GM23338 (cell line): ENCODE measurements around the gene CD4. TPM values are rescaled to one million over a fixed set of nuclear protein-coding genes. Genes with fewer than 3 reads are reported as not detected.

Experiments
- ATAC-seq: fragments of 200-7000 bp; cut with Tn5 transposase; 3 replicates; pipeline ENCODE4 v1.9.1; 2020
- DNase-seq: peaks from one replicate; pipeline ENCODE4 v3.0.0-alpha.2; 2015; ENCODE audit warnings: low spot score
- H2AFZ ChIP-seq: fragments of 200-600 bp; sonication (generic); 2 replicates; pipeline ENCODE4 v1.8.0; 2016; ENCODE audit warnings: antibody characterized with exemption, mild to moderate bottlenecking, moderate library complexity
- H3F3A ChIP-seq: fragments of 200-600 bp; sonication (generic); replicated peaks from 2 replicates; pipeline ENCODE4 v1.8.0; 2017; ENCODE audit warnings: antibody characterized with exemption, mixed run types, low read depth
- H3K27ac ChIP-seq: fragments of 200-600 bp; sonication (generic); 2 replicates; pipeline ENCODE4 v1.6.1; 2016; ENCODE audit warnings: low read depth
- H3K27me3 ChIP-seq: fragments of 200-600 bp; sonication (generic); 2 replicates; pipeline ENCODE4 v1.8.0; 2016; ENCODE audit warnings: mild to moderate bottlenecking, mixed run types, moderate library complexity; ENCODE audit not compliant: insufficient read depth
- H3K36me3 ChIP-seq: fragments of 200-600 bp; sonication (generic); 2 replicates; pipeline ENCODE4 v1.8.0; 2016; ENCODE audit warnings: mild to moderate bottlenecking; ENCODE audit not compliant: insufficient read depth
- H3K4me1 ChIP-seq: fragments of 200-600 bp; sonication (generic); 2 replicates; pipeline ENCODE4 v1.8.0; 2016; ENCODE audit warnings: mild to moderate bottlenecking, moderate library complexity; ENCODE audit not compliant: insufficient read depth
- H3K4me2 ChIP-seq: fragments of 200-600 bp; sonication (generic); 2 replicates; pipeline ENCODE4 v1.7.1; 2017; ENCODE audit warnings: mixed run types
- H3K4me3 ChIP-seq: fragments of 200-600 bp; sonication (generic); 2 replicates; pipeline ENCODE4 v1.6.1; 2016; ENCODE audit warnings: mixed run types
- H3K79me2 ChIP-seq: fragments of 200-600 bp; sonication (generic); replicated peaks from 2 replicates; pipeline ENCODE4 v1.8.0; 2017; ENCODE audit warnings: mild to moderate bottlenecking; ENCODE audit not compliant: insufficient read depth
- H3K9me2 ChIP-seq: fragments of 200-600 bp; sonication (generic); 2 replicates; pipeline ENCODE4 v1.8.0; 2017; ENCODE audit not compliant: insufficient read depth
- H4K20me1 ChIP-seq: fragments of 200-600 bp; sonication (generic); replicated peaks from 2 replicates; pipeline ENCODE4 v1.8.0; 2017; ENCODE audit warnings: mild to moderate bottlenecking; ENCODE audit not compliant: insufficient read depth
- H3K27ac Mint-ChIP-seq: 2 replicates; pipeline ENCODE4 v1.8.0; 2020; ENCODE audit warnings: inconsistent platforms, mild to moderate bottlenecking, moderate library complexity, mixed read lengths
- H3K27me3 Mint-ChIP-seq: 3 replicates; pipeline ENCODE4 v1.8.0; 2022; ENCODE audit warnings: low read depth, mild to moderate bottlenecking, moderate library complexity, mixed read lengths, inconsistent platforms; ENCODE audit not compliant: insufficient read depth, poor library complexity
- H3K36me3 Mint-ChIP-seq: 3 replicates; pipeline ENCODE4 v1.8.0; 2021; ENCODE audit warnings: low read depth, mild to moderate bottlenecking, inconsistent platforms, moderate library complexity, mixed read lengths
- H3K4me1 Mint-ChIP-seq: 3 replicates; pipeline ENCODE4 v1.8.0; 2020; ENCODE audit warnings: mild to moderate bottlenecking, inconsistent platforms, mixed read lengths
- H3K4me3 Mint-ChIP-seq: 3 replicates; pipeline ENCODE4 v1.8.0; 2021; ENCODE audit warnings: moderate library complexity, mild to moderate bottlenecking, inconsistent platforms, mixed read lengths
- H3K9me3 Mint-ChIP-seq: 3 replicates; pipeline ENCODE4 v1.8.0; 2020; ENCODE audit warnings: moderate library complexity, mild to moderate bottlenecking, inconsistent platforms, mixed read lengths
- CREB1 ChIP-seq: fragments of 250-450 bp; sonication (Bioruptor Pico); IDR thresholded peaks from 2 replicates; pipeline ENCODE4 v1.5.0; 2020; ENCODE audit warnings: low read depth, mild to moderate bottlenecking, moderate library complexity
- CTCF ChIP-seq, 2 experiments: fragments of 200-600 bp in 1 of 2; sonication (generic) in 1 of 2; conservative IDR thresholded peaks; 2 replicates each; pipeline versions ENCODE4 v1.5.1 to v1.6.1; 2016 to 2017; ENCODE audit warnings: antibody characterized with exemption in 2 of 2, low read depth in 2 of 2, mild to moderate bottlenecking in 2 of 2, moderate library complexity in 1 of 2
- ETS1 ChIP-seq: IDR thresholded peaks from 2 replicates; pipeline ENCODE4 v1.6.1; 2016; ENCODE audit warnings: antibody characterized with exemption
- EZH2 ChIP-seq: fragments of 200-600 bp; sonication (generic); IDR thresholded peaks from one replicate; pipeline ENCODE4 v1.8.0; 2017; ENCODE audit warnings: antibody characterized with exemption, mild to moderate bottlenecking, low read depth; ENCODE audit not compliant: unreplicated experiment
- EZH2phosphoT487 ChIP-seq: fragments of 200-600 bp; sonication (generic); IDR thresholded peaks from one replicate; pipeline ENCODE4 v1.8.1; 2018; ENCODE audit warnings: antibody characterized with exemption; ENCODE audit not compliant: unreplicated experiment
- JUNB ChIP-seq: IDR thresholded peaks from one replicate; pipeline ENCODE4 v1.6.1; 2016; ENCODE audit warnings: antibody characterized with exemption; ENCODE audit not compliant: unreplicated experiment
- NANOG ChIP-seq: IDR thresholded peaks from 2 replicates; pipeline ENCODE4 v1.6.1; 2016; ENCODE audit warnings: antibody characterized with exemption, borderline replicate concordance
- POLR2AphosphoS5 ChIP-seq: IDR thresholded peaks from 2 replicates; pipeline ENCODE4 v1.6.1; 2016; ENCODE audit warnings: antibody characterized with exemption, low read depth
- REST ChIP-seq: IDR thresholded peaks from one replicate; pipeline ENCODE4 v1.6.1; 2018; ENCODE audit warnings: antibody characterized with exemption; ENCODE audit not compliant: unreplicated experiment
- STAT1 ChIP-seq: IDR thresholded peaks from one replicate; pipeline ENCODE4 v1.6.1; 2016; ENCODE audit warnings: antibody characterized with exemption; ENCODE audit not compliant: unreplicated experiment
- ZNF114 ChIP-seq: fragments of 250-450 bp; sonication (Bioruptor Pico); IDR thresholded peaks from 2 replicates; pipeline ENCODE4 v1.5.0; 2020; ENCODE audit warnings: mild to moderate bottlenecking, moderate library complexity
- ZNF331 ChIP-seq: fragments of 250-450 bp; sonication (Bioruptor Pico); IDR thresholded peaks from 2 replicates; pipeline ENCODE4 v1.5.0; 2020; ENCODE audit warnings: low read depth, mild to moderate bottlenecking, moderate library complexity
- polyA plus RNA-seq: library from polyadenylated mRNA; unstranded; fragments of >200 nt; fragmentation: Nextera tagmentation; extraction: Ambion mirVana; gene quantifications from 2 replicates; pipeline ENCODE4 v1.2.1, GENCODE V29; 2016
- total RNA-seq: library from RNA; depleted of rRNA; stranded (reverse); fragments of >200 nt; shearing (Covaris generic); gene quantifications from 2 replicates; pipeline ENCODE4 v1.2.3, GENCODE V29; 2014
- TF ChIP-seq, protein P1 (sequence below): fragments of 250-450 bp; sonication (Bioruptor Pico); IDR thresholded peaks from 2 replicates; pipeline ENCODE4 v1.5.0; 2020; ENCODE audit warnings: mild to moderate bottlenecking, moderate library complexity

CD4 gene
- total and polyA plus RNA-seq, 2 experiments from 2014 or later, result 1.5 to 2.0 TPM

GRCh38 chr12:6765048-6765633 is 24.2 kb upstream of the CD4 start:
- Histone ChIP-seq H3K27me3 (peaks cover 12% of the 10 kb centered on the region; the same call in 1 of the 2 replicates), H3K4me1 (peaks cover 35% of the 10 kb centered on the region), H3K4me3 (peak overlapping the region; percentile 98), H3K4me2 (peak overlapping the region; percentile 75), H3K36me3 (no peaks in the 10 kb centered on the region), H3F3A (peaks cover 36% of the 10 kb centered on the region), H3K9me2 (peaks cover 13% of the 10 kb centered on the region), H3K79me2 (peaks cover 20% of the 10 kb centered on the region), H4K20me1 (peaks cover 17% of the 10 kb centered on the region), H2AFZ (no peak overlapping the region), H3K27ac (peak overlapping the region; percentile 97)
- peaks cover 37% of the 10 kb centered on the region for H3K27me3 Mint-ChIP-seq
- DNase-seq (no peak), ATAC-seq (no peak)
- H3K4me1 Mint-ChIP-seq, result peaks cover 55% of the 10 kb centered on the region
- peak overlapping the region; percentile 69 for H3K4me3 Mint-ChIP-seq
- H3K9me3 Mint-ChIP-seq, result no peaks in the 10 kb centered on the region; the same call in 1 of the 3 replicates
- H3K36me3 Mint-ChIP-seq, result peaks cover 8% of the 10 kb centered on the region; the same call in 2 of the 3 replicates
- TF ChIP-seq POLR2AphosphoS5 (no peak), STAT1 (no peak), CREB1 (CRISPR knock-in tag) (no peak), EZH2phosphoT487 (no peak), JUNB (no peak), ZNF331 (CRISPR knock-in tag) (no peak), REST (no peak), NANOG (no peak), CTCF (conservative IDR thresholded peaks at IDR 0.05; ENCODE audit: low read depth in 2 of 2) (no peak), EZH2 (no peak), ZNF114 (CRISPR knock-in tag) (no peak), ETS1 (no peak)
- TF ChIP-seq, protein P1, sequence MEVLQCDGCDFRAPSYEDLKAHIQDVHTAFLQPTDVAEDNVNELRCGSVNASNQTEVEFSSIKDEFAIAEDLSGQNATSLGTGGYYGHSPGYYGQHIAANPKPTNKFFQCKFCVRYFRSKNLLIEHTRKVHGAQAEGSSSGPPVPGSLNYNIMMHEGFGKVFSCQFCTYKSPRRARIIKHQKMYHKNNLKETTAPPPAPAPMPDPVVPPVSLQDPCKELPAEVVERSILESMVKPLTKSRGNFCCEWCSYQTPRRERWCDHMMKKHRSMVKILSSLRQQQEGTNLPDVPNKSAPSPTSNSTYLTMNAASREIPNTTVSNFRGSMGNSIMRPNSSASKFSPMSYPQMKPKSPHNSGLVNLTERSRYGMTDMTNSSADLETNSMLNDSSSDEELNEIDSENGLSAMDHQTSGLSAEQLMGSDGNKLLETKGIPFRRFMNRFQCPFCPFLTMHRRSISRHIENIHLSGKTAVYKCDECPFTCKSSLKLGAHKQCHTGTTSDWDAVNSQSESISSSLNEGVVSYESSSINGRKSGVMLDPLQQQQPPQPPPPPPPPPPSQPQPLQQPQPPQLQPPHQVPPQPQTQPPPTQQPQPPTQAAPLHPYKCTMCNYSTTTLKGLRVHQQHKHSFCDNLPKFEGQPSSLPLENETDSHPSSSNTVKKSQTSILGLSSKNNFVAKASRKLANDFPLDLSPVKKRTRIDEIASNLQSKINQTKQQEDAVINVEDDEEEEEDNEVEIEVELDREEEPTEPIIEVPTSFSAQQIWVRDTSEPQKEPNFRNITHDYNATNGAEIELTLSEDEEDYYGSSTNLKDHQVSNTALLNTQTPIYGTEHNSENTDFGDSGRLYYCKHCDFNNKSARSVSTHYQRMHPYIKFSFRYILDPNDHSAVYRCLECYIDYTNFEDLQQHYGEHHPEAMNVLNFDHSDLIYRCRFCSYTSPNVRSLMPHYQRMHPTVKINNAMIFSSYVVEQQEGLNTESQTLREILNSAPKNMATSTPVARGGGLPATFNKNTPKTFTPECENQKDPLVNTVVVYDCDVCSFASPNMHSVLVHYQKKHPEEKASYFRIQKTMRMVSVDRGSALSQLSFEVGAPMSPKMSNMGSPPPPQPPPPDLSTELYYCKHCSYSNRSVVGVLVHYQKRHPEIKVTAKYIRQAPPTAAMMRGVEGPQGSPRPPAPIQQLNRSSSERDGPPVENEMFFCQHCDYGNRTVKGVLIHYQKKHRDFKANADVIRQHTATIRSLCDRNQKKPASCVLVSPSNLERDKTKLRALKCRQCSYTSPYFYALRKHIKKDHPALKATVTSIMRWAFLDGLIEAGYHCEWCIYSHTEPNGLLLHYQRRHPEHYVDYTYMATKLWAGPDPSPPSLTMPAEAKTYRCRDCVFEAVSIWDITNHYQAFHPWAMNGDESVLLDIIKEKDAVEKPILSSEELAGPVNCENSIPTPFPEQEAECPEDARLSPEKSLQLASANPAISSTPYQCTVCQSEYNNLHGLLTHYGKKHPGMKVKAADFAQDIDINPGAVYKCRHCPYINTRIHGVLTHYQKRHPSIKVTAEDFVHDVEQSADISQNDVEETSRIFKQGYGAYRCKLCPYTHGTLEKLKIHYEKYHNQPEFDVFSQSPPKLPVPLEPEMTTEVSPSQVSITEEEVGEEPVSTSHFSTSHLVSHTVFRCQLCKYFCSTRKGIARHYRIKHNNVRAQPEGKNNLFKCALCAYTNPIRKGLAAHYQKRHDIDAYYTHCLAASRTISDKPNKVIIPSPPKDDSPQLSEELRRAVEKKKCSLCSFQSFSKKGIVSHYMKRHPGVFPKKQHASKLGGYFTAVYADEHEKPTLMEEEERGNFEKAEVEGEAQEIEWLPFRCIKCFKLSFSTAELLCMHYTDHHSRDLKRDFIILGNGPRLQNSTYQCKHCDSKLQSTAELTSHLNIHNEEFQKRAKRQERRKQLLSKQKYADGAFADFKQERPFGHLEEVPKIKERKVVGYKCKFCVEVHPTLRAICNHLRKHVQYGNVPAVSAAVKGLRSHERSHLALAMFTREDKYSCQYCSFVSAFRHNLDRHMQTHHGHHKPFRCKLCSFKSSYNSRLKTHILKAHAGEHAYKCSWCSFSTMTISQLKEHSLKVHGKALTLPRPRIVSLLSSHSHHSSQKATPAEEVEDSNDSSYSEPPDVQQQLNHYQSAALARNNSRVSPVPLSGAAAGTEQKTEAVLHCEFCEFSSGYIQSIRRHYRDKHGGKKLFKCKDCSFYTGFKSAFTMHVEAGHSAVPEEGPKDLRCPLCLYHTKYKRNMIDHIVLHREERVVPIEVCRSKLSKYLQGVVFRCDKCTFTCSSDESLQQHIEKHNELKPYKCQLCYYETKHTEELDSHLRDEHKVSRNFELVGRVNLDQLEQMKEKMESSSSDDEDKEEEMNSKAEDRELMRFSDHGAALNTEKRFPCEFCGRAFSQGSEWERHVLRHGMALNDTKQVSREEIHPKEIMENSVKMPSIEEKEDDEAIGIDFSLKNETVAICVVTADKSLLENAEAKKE (CRISPR knock-in tag), result no peak
- H3K27ac Mint-ChIP-seq, result no peak overlapping the region
